ENCODE data around the gene ABCC11.
"Not testable (repeated sequence)": the region's sequence is repeated elsewhere in the genome, so short reads cannot be mapped to it uniquely, and the experiment has no call there.

ABCC11 gene

DNA sequence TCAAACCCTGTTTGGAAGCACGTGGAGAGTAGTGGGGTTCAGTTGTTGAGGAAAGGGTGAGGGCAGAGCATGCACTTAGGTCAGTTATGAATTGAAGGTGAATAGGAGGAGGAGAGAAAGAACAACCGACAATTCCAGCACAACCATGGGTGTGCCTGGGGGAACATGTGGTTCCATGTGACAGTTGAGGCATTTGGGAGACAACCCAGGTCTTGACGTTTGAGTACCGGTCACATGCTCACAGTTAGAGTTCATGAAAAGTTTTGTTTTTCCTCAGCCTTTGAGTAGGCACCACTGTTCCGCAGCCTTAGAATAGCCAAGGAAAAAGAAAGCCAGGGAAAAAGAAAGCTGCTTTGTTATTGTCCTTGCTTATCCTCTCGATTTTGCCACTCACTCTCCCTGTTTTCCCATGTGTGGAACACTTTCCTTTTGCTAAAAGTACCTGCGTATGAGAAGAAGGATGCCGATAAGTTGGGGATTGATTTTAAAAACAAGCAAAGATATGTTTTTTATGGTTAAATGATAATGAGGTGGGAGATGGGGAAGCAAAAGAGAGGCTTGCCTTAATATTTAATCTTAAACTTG is 25.6 kb upstream of the ABCC11 start:
- no peak for DNase-seq
- TF ChIP-seq GATA1 (IDR thresholded peaks at IDR 0.05; ENCODE audit: low read depth, low read length), result no peak
- no peak for TF ChIP-seq POLR2A (IDR thresholded peaks at IDR 0.05; ENCODE audit: low read length)

DNA sequence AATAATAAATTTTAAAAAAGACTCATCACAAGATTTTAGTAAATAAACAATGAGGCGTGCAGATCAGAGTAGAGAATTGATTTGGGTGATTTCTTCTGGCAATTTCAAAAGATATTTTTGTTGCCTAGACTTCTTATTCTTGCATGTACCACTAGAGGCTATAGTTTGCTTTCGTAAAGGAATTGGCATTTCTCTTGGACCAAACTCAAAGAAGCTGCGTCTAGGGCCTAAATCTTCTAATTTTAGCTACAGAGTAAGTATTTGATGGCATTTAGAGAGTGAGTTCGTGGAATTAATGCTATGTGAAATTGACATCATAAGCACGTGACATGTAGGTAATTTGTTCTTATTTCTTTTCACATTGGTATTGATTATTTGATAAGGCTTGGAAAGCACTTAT is 24.4 kb upstream of the ABCC11 start:
- DNase-seq, result no peak

DNA sequence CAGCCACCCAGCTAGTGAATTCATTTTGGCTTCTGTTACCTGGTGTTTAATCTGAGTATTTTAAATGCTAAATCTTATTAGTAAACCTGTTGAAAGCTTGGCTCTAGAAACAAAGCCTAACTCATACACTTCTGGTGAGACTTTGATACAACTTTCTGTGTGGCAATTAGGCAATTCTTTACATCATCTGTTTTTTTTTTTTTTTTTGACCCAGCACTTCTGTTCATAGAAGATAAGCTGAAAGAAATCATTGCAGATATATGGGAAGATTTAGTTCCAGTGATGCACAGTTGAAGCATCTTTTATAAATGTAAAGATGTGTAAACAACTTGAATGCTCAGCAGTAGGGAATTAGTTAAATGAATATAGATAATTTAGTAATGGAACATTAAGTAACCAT is 21.7 kb upstream of the ABCC11 start:
- peak; percentile 61 to 73 for DNase-seq
- no peak for TF ChIP-seq GATA1 (IDR thresholded peaks at IDR 0.05; ENCODE audit: low read depth, low read length)
- TF ChIP-seq POLR2A (IDR thresholded peaks at IDR 0.05; ENCODE audit: low read length), result no peak

More for the DNA sequence above, 24.4 kb upstream of the ABCC11 start:
- TF ChIP-seq POLR2A (IDR thresholded peaks at IDR 0.05; ENCODE audit: low read length), result no peak
- TF ChIP-seq GATA1 (IDR thresholded peaks at IDR 0.05; ENCODE audit: low read depth, low read length), result no peak

DNA sequence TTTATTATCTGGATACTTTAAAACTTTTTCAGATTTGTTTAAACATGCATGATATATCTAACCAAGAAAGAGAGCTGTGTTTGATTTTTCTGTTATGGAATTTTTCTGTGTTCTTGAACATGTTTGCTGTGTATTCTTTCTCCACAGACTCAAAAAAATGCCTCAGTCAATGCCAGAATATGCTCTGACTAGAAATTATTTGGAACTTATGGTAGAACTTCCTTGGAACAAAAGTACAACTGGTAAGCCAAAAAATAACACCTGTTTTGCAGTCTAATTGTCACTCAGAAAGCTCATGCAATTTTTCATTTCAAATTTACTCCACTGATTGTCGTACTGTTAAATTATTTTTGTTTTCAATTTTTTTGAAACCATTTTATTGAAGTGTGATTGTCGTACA is 15.3 kb upstream of the ABCC11 start:
- TF ChIP-seq POLR2A (IDR thresholded peaks at IDR 0.05; ENCODE audit: low read length) (no peak), GATA1 (IDR thresholded peaks at IDR 0.05; ENCODE audit: low read depth, low read length) (no peak)
- no peak for DNase-seq

DNA sequence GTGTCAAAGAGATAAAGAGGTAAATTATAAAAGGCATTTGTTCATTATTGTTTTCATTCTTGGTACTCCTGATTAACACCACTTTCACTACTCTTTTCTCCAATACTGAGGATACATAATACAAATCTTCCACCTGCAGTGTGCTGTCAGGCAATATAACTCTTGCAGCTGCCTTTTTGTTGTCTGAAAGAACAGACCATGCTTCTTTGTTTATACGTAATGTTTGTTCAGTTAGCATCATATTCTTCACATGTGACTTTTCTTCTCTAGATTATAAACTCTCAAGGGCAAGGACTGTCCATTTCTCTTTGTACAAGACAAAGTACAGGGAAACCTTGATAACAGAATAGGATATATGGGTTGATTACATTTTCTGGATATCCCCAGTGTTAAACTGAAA is 14.2 kb upstream of the ABCC11 start:
- DNase-seq, result no peak
- no peak for TF ChIP-seq GATA1 (IDR thresholded peaks at IDR 0.05; ENCODE audit: low read depth, low read length)
- no peak for TF ChIP-seq POLR2A (IDR thresholded peaks at IDR 0.05; ENCODE audit: low read length)

DNA sequence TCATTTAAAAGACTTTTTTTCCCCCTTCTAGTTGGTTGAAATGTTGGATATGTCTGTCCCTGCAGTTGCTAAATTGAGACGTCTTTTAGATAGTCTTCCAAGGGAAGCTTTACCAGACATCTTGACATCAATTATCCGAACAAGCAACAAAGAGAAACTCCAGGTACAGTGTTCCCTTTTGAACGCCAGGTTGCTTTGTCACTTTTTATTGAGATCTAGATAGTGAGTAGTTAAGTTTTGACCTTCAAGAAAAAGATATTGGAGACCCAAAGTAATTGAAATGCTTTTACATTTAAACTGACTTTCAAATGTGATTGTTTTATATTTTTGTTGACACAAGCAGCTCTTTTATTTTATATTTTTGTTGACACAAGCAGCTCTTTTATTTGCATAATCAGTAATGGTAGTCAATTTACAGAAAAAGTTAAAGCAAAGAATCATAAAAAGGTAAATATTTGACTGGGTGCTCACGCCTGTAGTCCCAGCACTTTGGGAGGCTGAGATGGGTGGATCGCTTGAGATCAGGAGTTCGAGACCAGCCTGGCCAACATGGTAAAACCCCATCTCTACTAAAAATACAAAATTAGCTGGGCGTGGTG is 9.3 kb upstream of the ABCC11 start:
- TF ChIP-seq POLR2A (IDR thresholded peaks at IDR 0.05; ENCODE audit: low read length) (no peak), GATA1 (IDR thresholded peaks at IDR 0.05; ENCODE audit: low read depth, low read length) (no peak)
- DNase-seq, result no peak

DNA sequence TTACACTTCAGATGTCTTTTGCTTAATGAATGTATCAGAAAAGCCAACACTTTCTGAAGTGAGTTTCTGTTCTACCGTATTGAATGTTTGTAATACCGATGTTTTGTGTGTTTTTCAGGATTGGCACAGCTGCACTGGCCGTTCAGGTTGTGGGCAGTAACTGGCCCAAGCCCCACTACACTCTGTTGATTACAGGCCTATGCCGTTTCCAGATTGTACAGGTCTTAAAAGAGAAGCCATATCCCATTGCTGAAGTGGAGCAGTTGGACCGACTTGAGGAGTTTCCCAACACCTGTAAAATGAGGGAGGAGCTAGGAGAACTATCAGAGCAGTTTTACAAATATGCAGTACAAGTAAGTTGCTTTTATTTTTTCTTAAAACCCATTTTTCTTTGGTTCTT is 4.7 kb upstream of the ABCC11 start:
- DNase-seq, result no peak
- TF ChIP-seq POLR2A (IDR thresholded peaks at IDR 0.05; ENCODE audit: low read length), result no peak

DNA sequence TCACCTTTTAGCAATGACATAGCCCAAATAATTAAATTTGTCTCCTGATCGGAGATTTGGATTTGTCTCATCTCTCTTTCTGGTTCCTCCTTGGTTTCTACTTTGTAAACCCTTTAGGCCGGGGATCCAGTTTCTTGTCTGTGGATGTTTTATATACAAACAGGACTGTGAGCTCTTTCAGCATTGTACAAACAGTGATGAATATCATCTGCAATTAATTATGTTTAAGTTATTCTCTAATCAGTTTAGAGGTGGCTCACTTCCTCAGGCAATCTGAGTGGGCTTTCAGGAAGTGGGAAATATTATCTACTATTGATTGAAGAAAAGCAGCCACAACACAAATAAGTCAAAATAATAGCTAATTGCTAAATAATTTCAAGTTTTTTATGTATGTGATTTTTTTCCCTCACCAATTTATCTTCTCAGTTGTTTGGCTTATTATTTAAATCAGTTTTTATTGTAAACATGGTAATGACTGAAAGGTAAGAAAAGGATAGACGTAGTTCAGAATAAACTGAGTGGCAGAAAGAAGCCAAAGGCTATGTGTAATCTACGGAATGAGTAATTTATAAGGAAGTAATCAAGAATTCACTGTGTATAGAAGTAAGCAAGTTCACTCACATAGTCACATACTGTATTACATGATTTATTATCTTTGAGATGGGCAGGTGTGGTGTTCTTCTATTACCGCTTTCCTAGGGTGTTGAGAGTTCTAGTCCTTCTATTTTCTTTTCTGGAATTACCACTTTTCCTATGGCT is 3.4 kb upstream of the ABCC11 start:
- no peak for DNase-seq
- TF ChIP-seq GATA1 (IDR thresholded peaks at IDR 0.05; ENCODE audit: low read depth, low read length) (no peak), POLR2A (IDR thresholded peaks at IDR 0.05; ENCODE audit: low read length) (no peak)

DNA sequence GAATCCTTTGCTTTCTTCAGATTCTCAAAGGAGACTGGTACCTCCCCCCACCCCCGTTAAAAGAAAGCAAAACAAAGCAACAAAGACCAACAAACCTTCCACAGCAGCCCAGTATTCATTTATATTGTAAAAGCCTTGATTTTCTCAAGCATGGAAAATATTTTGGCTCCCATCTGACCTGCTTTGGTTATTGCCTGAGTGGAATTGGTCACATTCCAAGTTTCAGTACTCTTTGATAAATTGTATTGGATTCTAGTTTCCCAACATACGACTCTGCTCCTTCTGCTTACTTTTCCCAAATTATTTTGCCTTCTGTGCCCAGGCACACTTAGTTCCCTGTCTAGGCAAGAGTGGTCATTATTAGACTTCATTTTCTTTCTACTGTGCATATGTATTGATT is 1.3 kb downstream of the ABCC11 start:
- DNase-seq, result no peak
- TF ChIP-seq POLR2A (IDR thresholded peaks at IDR 0.05; ENCODE audit: low read length) (no peak), GATA1 (IDR thresholded peaks at IDR 0.05; ENCODE audit: low read depth, low read length) (no peak)

DNA sequence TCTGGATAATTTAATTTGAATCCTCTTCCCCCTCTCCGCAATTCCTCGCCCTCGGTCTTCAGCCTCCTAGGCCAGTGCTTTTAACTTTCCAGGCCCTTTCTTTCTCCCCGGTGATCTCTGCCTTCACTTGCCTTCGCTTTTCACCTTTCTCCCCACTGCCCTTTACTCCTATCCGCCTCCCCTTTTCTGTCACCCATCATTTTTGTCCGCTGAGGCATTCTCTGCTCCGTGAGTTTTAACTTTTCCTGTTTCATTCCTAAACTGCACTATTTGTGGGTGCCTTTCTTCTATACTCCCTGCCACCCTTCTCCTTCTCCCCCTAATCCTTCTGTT is 2.5 kb downstream of the ABCC11 start:
- no peak for DNase-seq
- TF ChIP-seq POLR2A (IDR thresholded peaks at IDR 0.05; ENCODE audit: low read length) (no peak), GATA1 (IDR thresholded peaks at IDR 0.05; ENCODE audit: low read depth, low read length) (no peak)

DNA sequence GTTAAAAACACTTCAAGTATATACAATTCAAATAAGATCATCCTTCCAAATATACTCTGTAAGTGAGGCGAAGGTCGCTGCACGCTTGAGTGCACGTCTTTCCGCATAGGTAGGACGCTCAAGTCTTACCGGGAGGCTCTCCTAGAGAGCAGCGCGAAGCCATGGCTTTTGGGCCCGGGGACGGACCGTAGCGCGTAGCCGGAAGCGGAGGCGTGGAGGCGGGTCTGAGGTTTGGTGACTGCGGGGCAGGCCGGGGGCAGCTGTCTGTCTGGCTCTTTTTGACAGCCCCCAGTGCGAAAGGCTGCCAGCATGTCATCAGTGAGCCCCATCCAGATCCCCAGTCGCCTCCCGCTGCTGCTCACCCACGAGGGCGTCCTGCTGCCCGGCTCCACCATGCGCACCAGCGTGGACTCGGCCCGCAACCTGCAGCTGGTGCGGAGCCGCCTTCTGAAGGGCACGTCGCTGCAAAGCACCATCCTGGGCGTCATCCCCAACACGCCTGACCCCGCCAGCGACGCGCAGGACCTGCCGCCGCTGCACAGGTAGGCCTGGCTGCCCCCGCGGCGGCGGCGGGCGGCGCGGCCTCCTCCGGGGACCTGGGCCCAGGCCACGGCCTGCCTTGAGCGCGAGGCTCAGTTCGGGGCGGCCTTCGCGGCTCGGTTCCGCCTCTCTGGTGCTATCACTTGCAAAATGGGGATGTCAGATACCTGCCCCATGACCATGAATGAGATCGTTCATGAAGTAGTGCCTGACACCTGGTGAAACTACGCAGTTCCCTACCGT is 3.1 kb downstream of the ABCC11 start, which contains the start of gene LONP2:
LONP2 (plus strand) TSS at position 221 of the 783 bp plus-strand sequence; CDS start at position 310, 89 bp downstream.
- DNase-seq, result peak; percentile 92 to 93
- TF ChIP-seq POLR2A (IDR thresholded peaks at IDR 0.05; ENCODE audit: low read length), result peak; percentile 78
- no peak for TF ChIP-seq GATA1 (IDR thresholded peaks at IDR 0.05; ENCODE audit: low read depth, low read length)

DNA sequence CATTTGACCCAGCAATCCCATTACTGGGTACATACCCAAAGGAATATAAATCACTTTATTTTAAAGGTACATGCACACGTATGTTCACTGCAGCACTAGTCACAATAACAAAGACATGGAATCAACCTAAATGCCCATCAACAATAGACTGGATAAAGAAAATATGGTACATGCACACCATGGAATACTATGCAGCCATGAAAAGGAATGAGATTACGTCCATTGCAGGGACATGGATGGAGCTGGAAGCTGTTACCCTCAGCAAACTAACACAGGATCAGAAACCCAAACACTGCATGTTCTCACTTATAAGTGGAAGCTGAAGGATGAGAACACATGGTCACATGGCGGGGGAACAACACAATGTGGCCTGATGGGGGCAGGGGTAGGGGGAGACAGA is 7.2 kb downstream of the ABCC11 start:
- not testable (repeated sequence) for DNase-seq

DNA sequence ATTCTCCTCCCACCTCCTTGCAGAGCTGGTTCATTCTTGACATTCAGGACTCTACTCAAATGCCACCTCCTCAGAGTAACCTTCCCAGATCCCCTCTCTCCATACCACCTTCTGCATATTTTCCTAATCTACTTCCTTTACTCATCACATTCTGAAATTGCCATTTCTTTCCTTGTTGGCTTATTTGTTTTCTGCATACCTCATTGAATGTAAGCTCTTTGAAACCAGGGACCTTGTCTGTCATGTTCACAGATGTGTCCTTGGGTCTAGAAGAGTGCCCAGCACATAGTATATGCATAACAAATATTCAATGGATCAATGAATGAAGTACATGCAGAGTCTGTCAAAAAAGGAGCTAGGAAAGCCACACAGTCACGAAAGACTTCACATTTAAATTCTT is 11.1 kb downstream of the ABCC11 start:
- TF ChIP-seq GATA1 (IDR thresholded peaks at IDR 0.05; ENCODE audit: low read depth, low read length), result no peak
- no peak for TF ChIP-seq POLR2A (IDR thresholded peaks at IDR 0.05; ENCODE audit: low read length)
- no peak for DNase-seq

DNA sequence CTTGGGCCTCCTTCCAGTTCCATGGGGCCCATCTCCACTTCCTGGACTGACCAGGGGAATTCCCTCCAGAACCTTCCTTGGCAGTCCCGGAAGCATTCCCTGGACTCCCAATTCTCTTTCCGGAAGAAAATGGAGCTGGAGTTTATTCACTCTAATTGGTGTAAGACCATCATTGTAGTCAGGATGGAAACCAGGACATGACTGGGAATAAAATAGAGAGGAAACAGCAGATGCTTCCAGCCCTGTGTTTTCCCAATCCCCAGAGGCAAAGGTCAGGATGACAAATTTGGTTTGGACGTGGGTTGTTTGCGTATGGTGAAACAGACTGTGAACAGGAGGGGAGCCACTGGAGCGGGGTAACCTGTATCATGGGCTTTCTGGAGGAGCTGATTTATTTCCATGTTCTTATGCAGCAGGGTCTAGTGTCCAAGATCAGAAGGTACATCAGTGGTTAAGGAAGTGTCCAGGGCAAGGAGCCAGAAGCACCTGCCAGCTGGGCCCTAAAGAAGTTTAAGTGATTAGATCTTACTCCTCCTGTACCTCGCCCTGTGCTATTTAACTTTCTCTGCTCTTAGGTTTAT is 11.7 kb downstream of the ABCC11 start:
- no peak for DNase-seq
- TF ChIP-seq POLR2A (IDR thresholded peaks at IDR 0.05; ENCODE audit: low read length), result no peak
- no peak for TF ChIP-seq GATA1 (IDR thresholded peaks at IDR 0.05; ENCODE audit: low read depth, low read length)

All from erythroblast (primary cell).